Astrocyte (in vitro differentiated cells and primary cell): ENCODE measurements around the gene SCGB1A1.

Source experiments
- EZH2 ChIP-seq: IDR thresholded peaks from 2 replicates; pipeline ENCODE4 v1.6.1; 2012; ENCODE audit warnings: mild to moderate bottlenecking, low read length, inconsistent platforms; ENCODE audit not compliant: insufficient read depth
- TF ChIP-seq, protein P1 (sequence below): IDR thresholded peaks from 2 replicates; pipeline ENCODE4 v1.5.1; 2011; ENCODE audit warnings: low read depth, mild to moderate bottlenecking, inconsistent platforms, low read length, moderate library complexity; ENCODE audit not compliant: insufficient read depth

DNA sequence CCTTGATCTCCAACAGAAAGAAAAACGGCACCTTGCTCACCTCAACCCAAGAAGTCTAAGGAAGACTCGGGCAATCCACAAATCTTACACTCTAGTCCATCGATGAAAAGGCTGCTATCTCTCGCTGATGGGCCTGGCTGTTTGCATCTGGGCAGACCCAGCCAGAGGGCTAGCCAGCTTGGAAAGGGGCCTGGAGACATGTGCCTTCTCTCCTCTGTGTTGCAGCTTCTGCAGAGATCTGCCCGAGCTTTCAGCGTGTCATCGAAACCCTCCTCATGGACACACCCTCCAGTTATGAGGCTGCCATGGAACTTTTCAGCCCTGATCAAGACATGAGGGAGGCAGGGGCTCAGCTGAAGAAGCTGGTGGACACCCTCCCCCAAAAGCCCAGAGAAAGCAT, 3.2 kb downstream of the SCGB1A1 start:
- no peak for TF ChIP-seq EZH2
- TF ChIP-seq, protein P1, sequence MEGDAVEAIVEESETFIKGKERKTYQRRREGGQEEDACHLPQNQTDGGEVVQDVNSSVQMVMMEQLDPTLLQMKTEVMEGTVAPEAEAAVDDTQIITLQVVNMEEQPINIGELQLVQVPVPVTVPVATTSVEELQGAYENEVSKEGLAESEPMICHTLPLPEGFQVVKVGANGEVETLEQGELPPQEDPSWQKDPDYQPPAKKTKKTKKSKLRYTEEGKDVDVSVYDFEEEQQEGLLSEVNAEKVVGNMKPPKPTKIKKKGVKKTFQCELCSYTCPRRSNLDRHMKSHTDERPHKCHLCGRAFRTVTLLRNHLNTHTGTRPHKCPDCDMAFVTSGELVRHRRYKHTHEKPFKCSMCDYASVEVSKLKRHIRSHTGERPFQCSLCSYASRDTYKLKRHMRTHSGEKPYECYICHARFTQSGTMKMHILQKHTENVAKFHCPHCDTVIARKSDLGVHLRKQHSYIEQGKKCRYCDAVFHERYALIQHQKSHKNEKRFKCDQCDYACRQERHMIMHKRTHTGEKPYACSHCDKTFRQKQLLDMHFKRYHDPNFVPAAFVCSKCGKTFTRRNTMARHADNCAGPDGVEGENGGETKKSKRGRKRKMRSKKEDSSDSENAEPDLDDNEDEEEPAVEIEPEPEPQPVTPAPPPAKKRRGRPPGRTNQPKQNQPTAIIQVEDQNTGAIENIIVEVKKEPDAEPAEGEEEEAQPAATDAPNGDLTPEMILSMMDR, result no peak
